HepG2 (cell line): ENCODE results near the gene SRP9. TPM values are rescaled to one million over a fixed set of nuclear protein-coding genes. Genes with fewer than 3 reads are reported as not detected.

Source experiments
- DMTF1 ChIP-seq: sonication (generic); formaldehyde crosslinking; IDR thresholded peaks from 2 replicates; pipeline ENCODE4 v1.4.0; 2020; ENCODE audit warnings: mild to moderate bottlenecking, missing genetic modification reagents
- GABPB1 ChIP-seq: IDR thresholded peaks from 2 replicates; pipeline ENCODE4 v1.6.1; 2016; ENCODE audit warnings: mild to moderate bottlenecking, missing genetic modification reagents, moderate library complexity, missing compliant biosample characterization
- GATAD1 ChIP-seq: IDR thresholded peaks from 2 replicates; pipeline ENCODE4 v1.6.1; 2016; ENCODE audit warnings: missing genetic modification reagents, missing compliant biosample characterization
- GMEB1 ChIP-seq: sonication (generic); formaldehyde crosslinking; IDR thresholded peaks from 2 replicates; pipeline ENCODE4 v1.5.1; 2020; ENCODE audit warnings: missing genetic modification reagents, mild to moderate bottlenecking, borderline replicate concordance
- HNF4A ChIP-seq: sonication (generic); formaldehyde crosslinking; IDR thresholded peaks from 2 replicates; pipeline ENCODE4 v1.4.0; 2020; ENCODE audit warnings: missing genetic modification reagents
- KIAA2018 ChIP-seq: sonication (generic); formaldehyde crosslinking; IDR thresholded peaks from 2 replicates; pipeline ENCODE4 v1.5.0; 2020; ENCODE audit warnings: mild to moderate bottlenecking, missing genetic modification reagents, borderline replicate concordance
- NFIB ChIP-seq: sonication (generic); formaldehyde crosslinking; IDR thresholded peaks from 2 replicates; pipeline ENCODE4 v1.9.0; 2021; ENCODE audit warnings: missing genetic modification reagents, mild to moderate bottlenecking, borderline replicate concordance
- PATZ1 ChIP-seq: sonication (generic); formaldehyde crosslinking; IDR thresholded peaks from 2 replicates; pipeline ENCODE4 v1.4.0; 2020; ENCODE audit warnings: missing genetic modification reagents
- PPARG ChIP-seq: conservative IDR thresholded peaks from 2 replicates; pipeline ENCODE4 v1.6.1; 2016; ENCODE audit warnings: missing biosample characterization, missing genetic modification reagents
- WIZ ChIP-seq: sonication (generic); formaldehyde crosslinking; IDR thresholded peaks from 2 replicates; pipeline ENCODE4 v1.5.1; 2020; ENCODE audit warnings: mild to moderate bottlenecking, missing genetic modification reagents
- ZBTB44 ChIP-seq: sonication (generic); formaldehyde crosslinking; IDR thresholded peaks from 2 replicates; pipeline ENCODE4 v1.4.0; 2020; ENCODE audit warnings: missing genetic modification reagents
- ZNF296 ChIP-seq: sonication (generic); formaldehyde crosslinking; conservative IDR thresholded peaks from 2 replicates; pipeline ENCODE4 v1.5.0; 2020; ENCODE audit warnings: mild to moderate bottlenecking, missing genetic modification reagents
- polyA plus RNA-seq, 8 experiments: library from polyadenylated mRNA; depleted of rRNA in 3 of 8; stranded (reverse) in 7 of 8; unstranded in 1 of 8; fragments of >200 nt; fragmentation: Illumina TruSeq in 4 of 8; extraction: Trizol in 4 of 8; gene quantifications; 2 replicates each; pipeline versions ENCODE4 v1.2.1 to v1.2.3, GENCODE V29; 2011 to 2016; ENCODE audit warnings: low read depth in 4 of 8, missing spikeins in 1 of 8, mixed read lengths in 1 of 8; ENCODE audit not compliant: insufficient read depth in 1 of 8
- total RNA-seq, 5 experiments: library from RNA; depleted of rRNA; stranded (reverse); fragments of >200 nt; fragmentation: Illumina TruSeq; extraction: Trizol; gene quantifications; 2 replicates each; pipeline ENCODE4 v1.2.3, GENCODE V29; 2016; ENCODE audit warnings: low read depth in 1 of 5

The SRP9 gene
- total and polyA plus RNA-seq, 2 of the 13 experiments (the other 11 are each of a cell fraction or from before 2014, with no cell fraction given): 251 to 307 TPM

- no peak for TF ChIP-seq KIAA2018 (CRISPR knock-in tag)
- TF ChIP-seq GABPB1 (CRISPR knock-in tag): peak; percentile 22; the same call in 1 of the 2 replicates
- no peak for TF ChIP-seq NFIB (CRISPR knock-in tag)
- TF ChIP-seq ZNF296 (CRISPR knock-in tag): no peak
- peak; percentile 42; the same call in 1 of the 2 replicates for TF ChIP-seq GMEB1
- peak; percentile 61; the same call in 1 of the 2 replicates for TF ChIP-seq PPARG (CRISPR knock-in tag)
- TF ChIP-seq DMTF1 (CRISPR knock-in tag): no peak
- peak; percentile 76 for TF ChIP-seq HNF4A (CRISPR knock-in tag)
- no peak for TF ChIP-seq ZBTB44
- no peak; the same call in 1 of the 2 replicates for TF ChIP-seq GATAD1
- 0 out of 2 replicates have a peak, but pooled peaks have one; percentile 14 for TF ChIP-seq PATZ1
- TF ChIP-seq WIZ (CRISPR knock-in tag): no peak
Measured at GRCh38 chr1:225754940-225755641, 22.5 kb upstream of the SRP9 start (continued).
